GM13976 (cell line): ENCODE results near the gene GANC.

Experiments used
- DNase-seq: peaks from one replicate; pipeline ENCODE4 v3.0.0; 2012; ENCODE audit warnings: low spot score
- CTCF ChIP-seq: IDR thresholded peaks from 2 replicates; pipeline ENCODE4 v1.5.1; 2012; ENCODE audit warnings: borderline replicate concordance, mild to moderate bottlenecking; ENCODE audit not compliant: insufficient read depth; ENCODE audit errors: extremely low read depth, missing control alignments, control extremely low read depth
- in situ Hi-C: fragments of 300-500 bp; cut with MboI; formaldehyde crosslinking; loops from one replicate; pipeline ENCODE4 v1.12.0; 2022; ENCODE audit warnings: low sequenced_read_pairs, mixed read lengths, inconsistent platforms; ENCODE audit not compliant: unreplicated experiment

The GANC gene

GRCh38 chr15:42359249-42359648, 86.2 kb downstream of the GANC start, which contains the start of gene CAPN3:
CAPN3 (plus strand) TSS chr15:42359501; CDS start chr15:42359806, 305 bp downstream.
- no peak for DNase-seq
- in situ Hi-C loops: no loop called here
- TF ChIP-seq CTCF: no peak

GRCh38 chr15:42359985-42360384, 87.0 kb downstream of the GANC start:
- in situ Hi-C loops: no loop called here
- DNase-seq: no peak
- no peak for TF ChIP-seq CTCF

GRCh38 chr15:42360535-42361112, 87.6 kb downstream of the GANC start:
- no peak for TF ChIP-seq CTCF
- in situ Hi-C loops: no loop called here
- DNase-seq: no peak

DNA sequence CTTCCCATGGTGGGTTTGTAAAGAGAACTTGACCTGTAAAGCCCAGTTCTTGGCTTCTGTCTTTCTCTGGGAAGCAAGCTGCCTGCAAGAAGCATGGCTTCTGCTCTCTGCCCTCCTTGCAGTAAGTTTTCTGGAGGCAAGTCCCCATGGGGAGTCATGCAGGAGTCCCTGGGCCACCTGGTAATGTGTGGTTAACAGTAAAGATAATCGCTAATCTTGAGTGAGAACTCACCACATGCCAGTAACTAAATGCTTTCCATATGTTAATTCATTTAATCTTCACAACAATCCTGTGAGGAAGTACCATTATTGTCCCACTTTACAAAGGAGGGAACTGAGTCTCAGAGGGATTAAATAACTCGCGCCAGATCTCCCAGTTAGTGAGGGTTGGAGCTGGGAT, 90.5 kb downstream of the GANC start:
- no peak for DNase-seq
- in situ Hi-C loops: no loop called here
- no peak for TF ChIP-seq CTCF

- DNase-seq: no peak
- in situ Hi-C loops: no loop called here
- TF ChIP-seq CTCF: no peak
Measured at GRCh38 chr15:42363942-42364341, 90.9 kb downstream of the GANC start.

- TF ChIP-seq CTCF: no peak
- in situ Hi-C loops: no loop called here
- DNase-seq: no peak
Measured at GRCh38 chr15:42364529-42364928, 91.5 kb downstream of the GANC start.
